ENCODE measurements around the gene GRAMD4. TPM values are rescaled to one million over a fixed set of nuclear protein-coding genes. Genes with fewer than 3 reads are reported as not detected.

GRAMD4 gene
- total RNA-seq, 2 experiments from 2014 or later: 46.9 to 52.4 TPM

GRCh38 chr22:46617986-46618647 lies 2.1 kb upstream of the GRAMD4 start:
- H3K4me3 ChIP-seq (ENCODE audit: low read depth, low read length, poor library complexity, severe bottlenecking): no peak overlapping the region
- peaks cover 15% of the 10 kb centered on the region for H3K4me1 ChIP-seq (ENCODE audit: insufficient read depth, low read length, poor library complexity, severe bottlenecking)
- H4K20me1 ChIP-seq (ENCODE audit: insufficient read depth, low read length): no peaks in the 10 kb centered on the region; the same call in 1 of the 2 replicates
- ChIA-PET CTCF (ENCODE audit: unreplicated experiment) (no interaction called here), POLR2A (no interaction called here)
- no peak overlapping the region for H3K4me2 ChIP-seq (ENCODE audit: low read length)
- H3K9me3 ChIP-seq (ENCODE audit: low read length): no peaks in the 10 kb centered on the region
- H3K79me2 ChIP-seq (ENCODE audit: insufficient read depth, low read depth, low read length): peaks cover 16% of the 10 kb centered on the region; the same call in 1 of the 2 replicates
- no peak overlapping the region for H3K27ac ChIP-seq (ENCODE audit: low read depth, low read length, poor library complexity, severe bottlenecking)
- intact Hi-C loops (cut with micrococcal nuclease; ENCODE audit: unreplicated experiment): no loop called here
- H2AFZ ChIP-seq (ENCODE audit: low read length): no peak overlapping the region
- no peak for DNase-seq (ENCODE audit: low spot score)
- H3K9me2 ChIP-seq (ENCODE audit: insufficient read depth, low read length): no peaks in the 10 kb centered on the region
- no peaks in the 10 kb centered on the region for H3K36me3 ChIP-seq (ENCODE audit: insufficient read depth, low read length)
- TF ChIP-seq CTCF (conservative IDR thresholded peaks at IDR 0.05; ENCODE audit: low read length) (no peak), EZH2phosphoT487 (IDR thresholded peaks at IDR 0.05; ENCODE audit: borderline replicate concordance, low read depth, low read length) (no peak)
- no TSS peak for BruUV-seq (replicated peaks)

DNA sequence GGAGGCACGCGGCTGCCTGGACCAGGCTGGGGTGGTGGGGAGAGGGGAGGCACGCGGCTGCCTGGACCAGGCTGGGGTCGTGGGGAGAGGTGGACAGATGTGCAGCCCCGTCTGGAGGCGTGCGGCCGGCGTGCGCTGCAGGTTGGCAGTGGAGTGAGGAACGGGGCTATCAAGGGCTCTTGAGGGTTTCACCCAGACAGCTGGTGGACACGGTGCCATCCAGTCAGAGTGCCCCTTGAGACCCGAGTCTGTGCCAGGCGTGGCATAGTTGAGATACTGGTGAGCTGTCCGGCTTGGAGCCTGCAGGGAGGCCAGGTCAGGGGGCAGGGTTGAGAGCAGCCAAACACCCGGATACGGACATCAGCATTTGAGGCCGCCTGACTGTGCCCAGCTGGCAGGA lies 1.5 kb upstream of the GRAMD4 start:
- no TSS peak for BruUV-seq (replicated peaks)
- no peak overlapping the region for H3K4me3 ChIP-seq (ENCODE audit: low read depth, low read length, poor library complexity, severe bottlenecking)
- H3K9me2 ChIP-seq (ENCODE audit: insufficient read depth, low read length): no peaks in the 10 kb centered on the region
- peaks cover 15% of the 10 kb centered on the region; the same call in 1 of the 2 replicates for H3K79me2 ChIP-seq (ENCODE audit: insufficient read depth, low read depth, low read length)
- peaks cover 11% of the 10 kb centered on the region for H3K4me1 ChIP-seq (ENCODE audit: insufficient read depth, low read length, poor library complexity, severe bottlenecking)
- no peak overlapping the region for H2AFZ ChIP-seq (ENCODE audit: low read length)
- no peak for DNase-seq (ENCODE audit: low spot score)
- H3K4me2 ChIP-seq (ENCODE audit: low read length): no peak overlapping the region
- intact Hi-C loops (cut with micrococcal nuclease; ENCODE audit: unreplicated experiment): no loop called here
- H3K36me3 ChIP-seq (ENCODE audit: insufficient read depth, low read length): no peaks in the 10 kb centered on the region
- no peak overlapping the region for H3K27ac ChIP-seq (ENCODE audit: low read depth, low read length, poor library complexity, severe bottlenecking)
- no peaks in the 10 kb centered on the region for H3K9me3 ChIP-seq (ENCODE audit: low read length)
- TF ChIP-seq EZH2phosphoT487 (IDR thresholded peaks at IDR 0.05; ENCODE audit: borderline replicate concordance, low read depth, low read length) (no peak), CTCF (conservative IDR thresholded peaks at IDR 0.05; ENCODE audit: low read length) (no peak)
- POLR2A ChIA-PET: no interaction called here
- H4K20me1 ChIP-seq (ENCODE audit: insufficient read depth, low read length): no peaks in the 10 kb centered on the region; the same call in 1 of the 2 replicates
- CTCF ChIA-PET (ENCODE audit: unreplicated experiment): no interaction called here

DNA sequence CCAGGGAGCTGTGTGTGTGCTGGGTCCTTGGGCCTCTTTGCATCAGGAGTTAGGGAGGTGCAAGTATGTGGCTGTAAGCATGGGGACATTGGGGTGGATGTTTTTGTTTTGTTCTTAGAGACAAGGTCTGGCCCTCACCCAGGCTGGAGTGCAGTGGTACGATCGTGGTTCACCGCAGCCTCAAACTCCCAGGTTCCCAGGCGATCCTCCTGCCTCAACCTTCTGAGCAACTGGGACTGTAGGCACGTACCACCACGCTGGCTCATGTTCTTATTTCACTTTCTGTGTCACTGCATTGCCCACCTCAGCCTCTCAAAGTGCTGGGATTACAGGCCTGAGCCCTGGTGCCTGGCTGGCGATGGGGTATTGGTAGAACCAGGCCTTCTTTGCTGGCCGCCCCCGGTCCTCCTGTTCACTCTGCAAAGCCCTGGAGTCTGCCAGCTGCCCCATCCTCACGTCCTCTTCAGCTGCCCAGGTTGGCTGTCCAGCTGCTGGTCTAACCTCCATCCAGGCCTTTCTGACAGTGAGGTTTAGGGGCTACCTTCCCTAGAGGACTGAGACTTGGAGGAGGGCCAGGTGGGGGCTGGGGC lies 851 bp upstream of the GRAMD4 start:
- Histone ChIP-seq H2AFZ (ENCODE audit: low read length) (no peak overlapping the region), H3K9me2 (ENCODE audit: insufficient read depth, low read length) (no peaks in the 10 kb centered on the region), H3K27ac (ENCODE audit: low read depth, low read length, poor library complexity, severe bottlenecking) (no peak overlapping the region), H3K79me2 (ENCODE audit: insufficient read depth, low read depth, low read length) (peaks cover 11% of the 10 kb centered on the region; the same call in 1 of the 2 replicates), H3K4me3 (ENCODE audit: low read depth, low read length, poor library complexity, severe bottlenecking) (no peak overlapping the region), H3K36me3 (ENCODE audit: insufficient read depth, low read length) (no peaks in the 10 kb centered on the region), H3K4me1 (ENCODE audit: insufficient read depth, low read length, poor library complexity, severe bottlenecking) (peaks cover 11% of the 10 kb centered on the region), H3K9me3 (ENCODE audit: low read length) (no peaks in the 10 kb centered on the region), H4K20me1 (ENCODE audit: insufficient read depth, low read length) (no peaks in the 10 kb centered on the region; the same call in 1 of the 2 replicates), H3K4me2 (ENCODE audit: low read length) (no peak overlapping the region)
- BruUV-seq (replicated peaks): no TSS peak
- POLR2A ChIA-PET: no interaction called here
- TF ChIP-seq CTCF (conservative IDR thresholded peaks at IDR 0.05; ENCODE audit: low read length) (no peak), EZH2phosphoT487 (IDR thresholded peaks at IDR 0.05; ENCODE audit: borderline replicate concordance, low read depth, low read length) (no peak)
- DNase-seq (ENCODE audit: low spot score): no peak
- intact Hi-C loops (cut with micrococcal nuclease; ENCODE audit: unreplicated experiment): no loop called here
- CTCF ChIA-PET (ENCODE audit: unreplicated experiment): no interaction called here
